T-helper 9 cell (primary cell): Measurements from ENCODE around the gene PRSS16.

Experiments
- DNase-seq: peaks from one replicate; pipeline ENCODE4 v3.0.0-alpha.2; 2020

The PRSS16 gene

DNA sequence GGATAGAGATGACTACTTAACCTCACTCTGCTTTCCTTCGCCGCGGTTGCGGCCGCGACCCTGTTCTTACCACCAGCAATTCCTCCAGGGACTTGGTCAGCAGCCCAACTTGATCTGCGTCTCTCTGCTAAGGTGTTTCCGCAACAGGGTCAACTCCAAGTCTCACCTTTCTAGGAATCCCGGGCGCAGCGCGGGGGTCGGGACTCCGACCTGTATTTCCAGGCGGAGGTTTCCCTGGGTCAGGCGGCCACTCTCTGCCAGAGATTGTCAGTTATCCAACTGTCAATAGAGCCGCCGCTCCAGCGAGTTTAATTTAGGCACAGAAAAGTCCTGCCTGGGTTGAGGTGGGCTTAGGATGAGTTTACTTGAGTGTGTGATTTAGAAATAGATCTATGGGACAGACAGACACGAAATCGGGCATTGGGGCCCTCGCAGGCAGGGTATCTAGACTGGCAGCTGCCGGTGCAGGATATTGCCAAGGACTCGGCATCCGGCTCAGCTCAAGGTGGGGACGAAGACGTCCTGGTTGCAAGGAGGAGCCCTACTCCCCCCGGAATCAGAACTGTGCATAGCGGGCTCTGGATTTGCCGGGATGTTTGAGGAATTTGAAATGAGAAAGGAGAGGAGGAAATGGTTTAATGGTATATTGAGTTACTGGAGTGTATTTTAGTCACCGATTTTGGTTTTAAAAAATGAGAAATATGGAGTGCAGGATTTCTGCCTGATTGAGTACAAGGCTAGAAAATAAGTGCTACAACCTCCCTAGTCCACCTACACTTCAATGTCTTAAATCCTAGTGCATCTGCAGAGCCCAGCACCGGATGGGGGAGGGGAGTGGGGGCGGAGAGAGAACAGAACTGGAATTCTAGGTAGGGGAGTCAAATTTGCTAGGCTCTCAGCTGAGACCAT, 40.9 kb downstream of the PRSS16 start:
- no peak for DNase-seq

DNA sequence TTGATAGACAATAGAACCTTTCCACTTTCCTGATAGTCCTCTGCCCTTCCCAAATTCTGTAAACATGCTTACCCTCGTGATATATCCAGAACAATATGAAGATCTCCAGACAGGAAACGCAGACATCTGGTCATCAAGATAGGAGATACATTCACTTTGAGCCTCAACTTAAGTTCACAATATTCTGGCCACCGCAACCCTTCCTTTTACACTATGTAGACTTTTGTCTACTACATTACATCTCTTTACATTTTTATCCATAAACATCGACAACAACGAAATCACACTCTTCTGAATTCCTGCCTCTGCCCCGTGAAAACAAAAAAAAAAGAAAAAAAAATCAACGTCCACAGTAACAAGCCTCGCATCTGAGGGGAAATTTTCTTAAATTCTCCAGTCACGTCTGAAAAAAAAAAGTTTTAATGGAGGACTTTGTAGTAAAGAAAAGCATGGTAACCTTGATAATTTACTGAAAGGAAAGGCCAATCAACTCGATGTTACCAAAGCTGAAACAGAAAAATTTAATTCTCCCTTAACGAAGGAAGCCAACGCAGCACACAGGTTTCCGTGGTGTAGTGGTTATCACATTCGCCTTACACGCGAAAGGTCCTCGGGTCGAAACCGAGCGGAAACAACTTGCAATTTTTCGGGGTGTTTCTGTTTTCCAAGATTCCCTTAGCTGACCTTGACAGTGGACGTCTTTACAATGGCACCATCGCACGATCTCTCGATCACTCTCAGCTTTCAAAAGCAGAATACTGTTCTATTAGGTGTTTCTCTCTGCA, 42.8 kb downstream of the PRSS16 start:
- DNase-seq = no peak

DNA sequence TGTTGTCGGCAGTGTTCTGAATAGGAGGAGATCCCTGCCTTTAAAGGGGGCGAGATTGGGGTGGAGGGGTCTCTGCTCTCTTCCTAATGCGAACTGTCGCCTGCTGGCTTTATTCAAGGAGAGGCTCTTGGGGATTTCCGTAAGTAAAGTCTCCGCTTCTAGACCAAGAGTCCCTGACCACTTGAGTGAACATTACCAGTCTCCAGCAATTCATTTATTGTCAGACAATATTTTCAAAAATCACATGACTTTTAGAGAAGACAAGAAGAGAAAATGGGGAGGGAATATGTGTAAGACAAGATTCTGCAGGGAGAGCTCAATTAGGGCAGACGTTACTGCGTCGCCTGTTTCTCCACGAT, 43.3 kb downstream of the PRSS16 start:
- no peak for DNase-seq

GRCh38 chr6:27293436-27294098, 46.1 kb downstream of the PRSS16 start:
- no peak for DNase-seq

- no peak for DNase-seq
These were observed 46.9 kb downstream of the PRSS16 start for GRCh38 chr6:27294409-27294808.

GRCh38 chr6:27295301-27296079, 48.0 kb downstream of the PRSS16 start:
- no peak for DNase-seq

DNA sequence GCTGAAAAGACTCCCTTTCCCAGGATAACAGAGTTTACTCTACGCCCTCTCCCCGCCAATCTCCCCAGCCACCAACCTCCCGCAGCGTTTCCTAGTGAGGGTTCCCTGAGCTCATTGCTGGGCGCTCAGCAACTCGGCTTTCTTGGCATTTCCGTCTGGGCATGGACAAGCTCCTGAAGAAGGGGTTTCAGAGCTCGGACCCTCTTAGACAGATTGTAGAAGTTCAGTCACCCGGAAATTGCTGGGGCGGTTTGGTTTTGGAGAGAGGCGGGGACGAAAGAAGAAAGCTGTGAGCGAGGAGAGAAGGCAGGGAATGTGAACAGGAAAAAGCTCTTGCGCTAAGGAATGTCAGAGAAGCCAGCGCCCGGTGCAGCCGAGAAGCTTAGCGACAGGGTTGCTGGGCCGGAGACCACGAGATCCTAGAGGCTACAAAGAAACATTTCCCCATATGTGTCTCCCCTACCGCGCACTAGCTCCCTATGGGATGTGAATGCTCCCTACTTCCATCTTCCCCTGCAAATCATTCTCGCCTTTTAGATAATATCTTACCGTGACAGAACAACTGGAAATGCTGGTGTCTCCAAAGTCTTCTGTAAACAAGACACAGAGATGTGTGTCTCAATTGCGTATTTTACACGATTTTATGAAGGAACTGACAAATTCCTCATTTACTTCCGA, 48.7 kb downstream of the PRSS16 start:
- DNase-seq = no peak

- no peak for DNase-seq
These were observed 50.0 kb downstream of the PRSS16 start for GRCh38 chr6:27297484-27297856.

DNA sequence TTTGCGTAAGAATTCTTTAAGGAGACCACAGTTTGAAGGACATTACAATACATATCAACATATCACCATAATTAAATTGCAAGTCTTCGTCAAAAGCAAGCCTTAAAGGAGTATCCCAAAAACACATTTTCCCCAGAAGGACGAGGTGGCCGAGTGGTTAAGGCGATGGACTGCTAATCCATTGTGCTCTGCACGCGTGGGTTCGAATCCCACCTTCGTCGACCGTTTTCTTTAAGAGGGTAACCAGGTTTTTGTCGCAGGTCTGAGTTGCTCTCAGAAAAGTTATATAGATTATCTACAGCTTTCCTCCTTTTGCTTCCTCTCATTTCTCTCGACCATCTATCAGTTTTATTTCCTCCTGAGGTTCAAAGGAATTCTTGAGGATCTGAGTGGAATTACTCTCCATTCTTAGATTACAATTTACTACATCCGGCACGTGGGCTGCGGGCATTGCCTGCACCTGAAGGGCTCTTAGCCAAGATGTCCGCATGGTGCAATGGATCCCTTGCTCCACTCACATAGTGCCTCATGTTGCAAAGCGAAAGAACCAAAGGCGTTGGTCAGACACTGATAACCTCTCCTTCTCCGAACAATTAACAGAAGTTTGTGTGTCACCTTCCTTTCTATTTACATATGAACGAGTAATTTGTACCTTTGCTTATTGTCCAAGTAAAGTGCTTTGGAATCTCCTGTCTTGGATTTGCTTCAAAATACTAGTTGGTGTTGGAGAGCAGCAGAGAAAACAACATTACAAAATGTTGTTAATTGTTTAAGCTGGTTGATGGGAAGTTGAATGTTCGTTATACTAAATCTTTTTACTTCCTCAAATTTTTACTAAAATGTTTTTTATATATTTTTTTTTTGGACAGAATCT, 50.6 kb downstream of the PRSS16 start:
- DNase-seq = no peak

- DNase-seq = no peak
These were observed 56.2 kb downstream of the PRSS16 start for GRCh38 chr6:27303613-27304272.
